Activated naive CD8-positive, alpha-beta T cell treated with anti-CD3 and anti-CD28 coated beads, Interleukin-2, amount 10 ng/mL, durations not matched to agents 7 days and 5 days (primary cell): ENCODE results near the gene DMXL1. TPM values are rescaled to one million over a fixed set of nuclear protein-coding genes. Genes with fewer than 3 reads are reported as not detected.
A peak's percentile ranks its signal among the peaks of the same experiment; 100 is the strongest.
"Not testable (repeated sequence)": the region's sequence is repeated elsewhere in the genome, so short reads cannot be mapped to it uniquely, and the experiment has no call there.

Experiments used
- ATAC-seq: fragments of 150-1000 bp; cut with Tn5 transposase; one replicate; pipeline ENCODE4 v1.10.0; 2021; ENCODE audit warnings: low read depth, moderate library complexity
- POLR2A ChIA-PET: fragments of 350-600 bp; sonication (Branson Sonifier 250); formaldehyde crosslinking; loops from one replicate; lab custom pipeline; 2021; ENCODE audit warnings: antibody characterized with exemption; lab: Charles Lee
- DNase-seq: peaks from one replicate; pipeline ENCODE4 v3.0.0; 2021
- H3K27ac Mint-ChIP-seq: one replicate; pipeline ENCODE4 v1.8.0; 2022; ENCODE audit warnings: mild to moderate bottlenecking, mixed read lengths
- H3K27me3 Mint-ChIP-seq: one replicate; pipeline ENCODE4 v1.8.0; 2022; ENCODE audit warnings: mild to moderate bottlenecking, moderate library complexity, mixed read lengths
- H3K36me3 Mint-ChIP-seq: one replicate; pipeline ENCODE4 v1.8.0; 2021; ENCODE audit warnings: mild to moderate bottlenecking, mixed read lengths
- H3K4me1 Mint-ChIP-seq: one replicate; pipeline ENCODE4 v1.8.0; 2021; ENCODE audit warnings: mixed read lengths
- H3K4me3 Mint-ChIP-seq: one replicate; pipeline ENCODE4 v1.8.0; 2022; ENCODE audit warnings: mild to moderate bottlenecking, moderate library complexity, mixed read lengths
- H3K9me3 Mint-ChIP-seq: one replicate; pipeline ENCODE4 v1.8.0; 2021; ENCODE audit warnings: mixed read lengths
- total RNA-seq, 2 experiments: library from RNA; stranded (reverse); gene quantifications; one replicate each; pipeline ENCODE4 v1.2.3, GENCODE V29; 2021

Gene DMXL1
- total RNA-seq, 2 experiments from 2014 or later = 35.5 to 40.7 TPM

DNA sequence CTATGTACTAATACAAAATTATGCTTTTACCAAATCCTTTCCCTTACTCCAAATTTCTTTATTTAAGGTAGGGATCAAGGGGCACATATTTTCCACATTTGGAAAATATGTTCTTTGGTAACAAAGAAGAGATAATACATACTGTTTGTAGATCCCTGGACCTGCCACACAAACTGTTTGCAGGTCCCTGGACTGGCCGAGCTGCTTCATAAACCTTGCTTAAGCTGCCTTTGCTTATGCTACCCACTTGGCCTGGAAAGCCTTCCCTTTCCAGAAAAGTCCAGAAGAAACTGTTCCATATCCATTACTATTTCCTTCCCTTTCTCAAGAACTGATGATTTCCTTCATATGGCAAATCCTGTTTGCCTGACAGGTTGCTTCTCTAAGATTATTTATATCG lies 22.6 kb upstream of the DMXL1 start:
- Mint-ChIP-seq H3K36me3 (no peaks in the 10 kb centered on the region), H3K4me1 (peaks cover 3% of the 10 kb centered on the region), H3K9me3 (no peaks in the 10 kb centered on the region), H3K4me3 (no peak overlapping the region), H3K27me3 (peaks cover 13% of the 10 kb centered on the region), H3K27ac (no peak overlapping the region)
- POLR2A ChIA-PET = no interaction called here
- DNase-seq = no peak
- no peak for ATAC-seq

DNA sequence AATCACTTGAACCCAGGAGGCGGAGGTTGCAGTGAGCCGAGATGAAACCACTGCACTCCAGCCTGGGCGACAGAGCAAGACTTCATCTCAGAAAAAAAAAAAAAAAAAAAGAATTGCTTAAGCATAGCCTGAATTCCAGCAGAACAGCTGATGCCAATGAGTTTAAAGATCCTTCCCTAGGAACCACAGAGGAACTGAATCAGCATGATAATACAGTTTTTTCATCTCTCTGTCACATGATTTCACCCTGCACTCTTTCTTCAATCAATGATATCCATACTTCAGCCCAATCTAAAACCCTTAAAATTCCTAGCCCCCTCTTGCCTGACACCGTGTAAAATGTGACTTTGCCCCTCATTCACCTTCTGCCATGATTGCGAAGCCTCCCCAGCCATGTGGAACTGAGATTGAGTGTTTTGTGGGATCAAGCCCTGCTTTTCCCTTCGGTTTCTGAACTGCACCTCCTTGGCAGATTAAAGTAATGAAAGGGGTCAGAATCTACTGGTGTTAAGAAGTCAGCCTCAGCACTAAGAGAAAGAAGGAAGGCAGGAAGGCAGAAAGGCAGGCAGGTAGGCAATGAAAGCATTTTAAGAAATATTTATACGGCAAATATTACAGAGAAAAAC lies 20.9 kb upstream of the DMXL1 start:
- Mint-ChIP-seq H3K36me3 (no peaks in the 10 kb centered on the region), H3K4me1 (peaks cover 3% of the 10 kb centered on the region), H3K9me3 (no peaks in the 10 kb centered on the region), H3K27ac (no peak overlapping the region), H3K27me3 (peaks cover 13% of the 10 kb centered on the region), H3K4me3 (no peak overlapping the region)
- POLR2A ChIA-PET = no interaction called here
- DNase-seq (no peak), ATAC-seq (no peak)

DNA sequence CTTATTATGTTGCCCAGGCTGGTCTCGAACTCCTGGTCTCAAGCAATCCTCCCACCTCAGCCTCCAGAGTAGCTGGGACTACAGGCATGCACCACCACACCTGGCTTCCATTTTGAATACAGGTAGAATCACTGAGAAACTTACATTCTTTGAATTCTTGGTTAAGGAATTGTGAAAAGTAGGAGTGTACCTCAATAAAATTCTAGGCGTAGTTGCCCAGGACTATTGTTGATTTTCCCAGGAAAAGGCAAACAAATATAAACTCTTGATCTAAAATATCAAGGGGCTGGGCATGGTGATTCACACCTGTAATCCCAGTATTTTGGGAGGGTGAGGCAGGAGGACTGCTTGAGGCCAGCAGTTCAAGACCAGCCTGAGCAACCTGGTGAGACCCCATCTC lies 16.8 kb upstream of the DMXL1 start:
- DNase-seq = no peak
- no peak for ATAC-seq
- peaks cover 10% of the 10 kb centered on the region for H3K27me3 Mint-ChIP-seq
- peaks cover 3% of the 10 kb centered on the region for H3K4me1 Mint-ChIP-seq
- H3K27ac Mint-ChIP-seq = no peak overlapping the region
- H3K9me3 Mint-ChIP-seq = no peaks in the 10 kb centered on the region
- no peak overlapping the region for H3K4me3 Mint-ChIP-seq
- POLR2A ChIA-PET = no interaction called here
- H3K36me3 Mint-ChIP-seq = no peaks in the 10 kb centered on the region

DNA sequence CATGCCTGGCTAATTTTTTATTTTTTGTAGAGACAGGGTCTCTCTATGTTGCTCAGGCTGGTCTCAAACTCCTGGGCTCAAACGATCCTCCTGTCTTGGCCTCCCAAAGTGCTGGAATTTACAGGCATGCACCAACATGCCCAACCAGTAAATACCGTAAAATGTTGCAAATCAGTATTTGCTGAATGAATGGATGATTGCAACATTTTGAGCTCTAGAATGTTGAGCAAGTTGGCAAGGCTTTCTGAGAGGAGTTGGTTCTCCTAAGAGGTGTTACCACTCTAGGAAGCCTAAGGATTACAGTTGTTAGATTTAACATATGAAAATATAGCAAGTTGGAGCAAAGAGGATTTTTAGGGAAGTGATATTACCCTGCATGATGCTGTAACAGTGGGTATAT lies 15.6 kb upstream of the DMXL1 start:
- DNase-seq (no peak), ATAC-seq (no peak)
- POLR2A ChIA-PET = no interaction called here
- H3K27me3 Mint-ChIP-seq = peaks cover 3% of the 10 kb centered on the region
- H3K9me3 Mint-ChIP-seq = no peaks in the 10 kb centered on the region
- H3K36me3 Mint-ChIP-seq = no peaks in the 10 kb centered on the region
- no peaks in the 10 kb centered on the region for H3K4me1 Mint-ChIP-seq
- H3K4me3 Mint-ChIP-seq = no peak overlapping the region
- H3K27ac Mint-ChIP-seq = no peak overlapping the region

DNA sequence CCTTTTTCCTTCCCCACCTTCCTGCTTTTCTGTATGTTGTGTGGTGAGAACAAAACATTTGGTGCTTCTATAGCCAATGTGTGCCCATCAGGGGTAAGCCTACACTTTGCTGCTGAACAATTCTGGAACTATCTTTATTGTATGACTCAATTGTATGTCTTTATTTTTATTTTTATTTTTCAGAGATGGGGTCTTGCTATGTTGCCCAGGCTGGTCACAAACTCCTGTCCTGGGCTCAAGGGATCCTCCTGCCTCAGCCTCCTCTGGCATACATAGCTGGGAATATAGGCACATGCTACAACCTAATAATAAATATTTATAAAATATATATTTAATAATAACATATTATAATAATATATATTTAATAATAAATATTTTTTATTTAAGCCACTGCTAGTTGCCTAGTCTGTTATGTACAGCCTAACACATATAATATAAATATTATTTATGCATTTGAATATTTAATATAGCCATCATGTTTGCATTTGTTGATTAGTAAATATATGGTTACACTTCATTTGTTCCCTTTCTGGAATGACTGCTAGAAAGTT lies 11.8 kb upstream of the DMXL1 start:
- ATAC-seq = no peak

DNA sequence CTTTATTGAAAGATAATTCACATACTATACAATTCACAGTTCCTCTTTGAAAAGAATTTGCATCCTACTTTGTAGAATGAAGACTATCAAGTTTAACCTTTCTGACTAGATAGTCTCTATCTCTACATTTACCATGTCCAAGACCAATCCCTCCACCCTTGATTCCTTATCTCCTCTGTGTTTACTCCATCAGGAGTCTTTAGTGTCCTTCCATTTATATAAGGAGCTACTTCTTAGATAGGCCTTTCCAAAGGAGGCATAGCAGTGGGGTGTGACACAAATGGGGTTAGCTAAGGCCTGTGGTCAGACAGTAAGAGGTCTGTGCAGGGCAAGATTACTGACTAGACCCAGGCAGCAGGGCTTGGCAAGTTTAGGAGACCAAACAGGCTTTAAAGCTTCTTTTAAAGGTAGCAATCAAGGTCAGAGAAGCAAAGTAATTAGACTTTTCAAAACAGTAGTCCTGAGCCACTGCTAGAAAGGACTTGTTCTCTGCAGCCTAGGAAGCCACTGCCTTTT lies 11.1 kb upstream of the DMXL1 start:
- no peak overlapping the region for H3K27ac Mint-ChIP-seq
- no peak for DNase-seq
- H3K4me1 Mint-ChIP-seq = peaks cover 11% of the 10 kb centered on the region
- no peak for ATAC-seq
- no peak overlapping the region for H3K4me3 Mint-ChIP-seq
- POLR2A ChIA-PET = no interaction called here
- H3K9me3 Mint-ChIP-seq = no peaks in the 10 kb centered on the region
- no peaks in the 10 kb centered on the region for H3K27me3 Mint-ChIP-seq
- H3K36me3 Mint-ChIP-seq = peaks cover 1% of the 10 kb centered on the region

More for the DNA sequence above, 11.8 kb upstream of the DMXL1 start:
- no peak for DNase-seq
- Mint-ChIP-seq H3K27me3 (no peaks in the 10 kb centered on the region), H3K4me3 (no peak overlapping the region), H3K36me3 (peaks cover 1% of the 10 kb centered on the region), H3K4me1 (peaks cover 8% of the 10 kb centered on the region), H3K9me3 (no peaks in the 10 kb centered on the region), H3K27ac (peak overlapping the region; percentile 30)
- POLR2A ChIA-PET = no interaction called here

DNA sequence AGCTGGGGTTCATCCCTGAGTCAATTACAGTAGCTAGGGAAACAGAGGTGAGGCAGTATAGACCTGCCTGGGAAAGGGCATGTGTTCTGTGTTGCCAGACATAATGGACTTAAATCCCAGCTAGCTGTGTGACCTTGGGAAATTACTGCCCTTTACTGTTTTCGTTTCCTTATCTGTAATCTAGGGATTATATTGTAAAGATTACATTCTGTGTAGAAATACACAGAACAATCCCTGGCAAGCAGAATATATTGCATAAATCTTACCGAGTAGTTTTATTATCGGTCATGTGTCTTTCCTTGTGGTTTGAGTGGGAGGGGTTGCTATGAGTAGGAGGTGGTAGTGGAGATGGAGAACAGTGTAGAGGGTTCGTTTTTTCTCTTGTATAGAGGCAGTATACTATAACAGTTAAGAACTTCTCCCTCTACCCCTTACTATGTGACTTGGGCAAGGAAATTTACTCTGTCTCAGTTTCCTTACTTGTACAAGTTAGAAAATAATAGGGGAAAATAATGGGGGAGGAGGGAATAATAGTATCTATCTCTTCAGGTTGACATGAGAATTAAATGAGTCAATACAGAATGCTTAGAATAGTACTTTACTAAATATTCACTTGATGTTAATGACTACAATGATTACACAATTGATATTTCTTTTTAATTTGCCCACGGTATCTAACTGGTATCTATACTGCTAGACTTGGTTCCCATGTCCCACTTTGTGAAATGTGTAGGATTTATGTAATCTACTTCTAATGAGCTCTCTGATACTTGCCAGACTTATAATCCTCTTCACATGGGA lies 7.1 kb upstream of the DMXL1 start:
- ATAC-seq (peak; percentile 74), DNase-seq (no peak)
- Mint-ChIP-seq H3K36me3 (peaks cover 1% of the 10 kb centered on the region), H3K4me3 (no peak overlapping the region), H3K9me3 (no peaks in the 10 kb centered on the region), H3K27ac (no peak overlapping the region), H3K4me1 (peaks cover 11% of the 10 kb centered on the region), H3K27me3 (no peaks in the 10 kb centered on the region)
- POLR2A ChIA-PET = no interaction called here

DNA sequence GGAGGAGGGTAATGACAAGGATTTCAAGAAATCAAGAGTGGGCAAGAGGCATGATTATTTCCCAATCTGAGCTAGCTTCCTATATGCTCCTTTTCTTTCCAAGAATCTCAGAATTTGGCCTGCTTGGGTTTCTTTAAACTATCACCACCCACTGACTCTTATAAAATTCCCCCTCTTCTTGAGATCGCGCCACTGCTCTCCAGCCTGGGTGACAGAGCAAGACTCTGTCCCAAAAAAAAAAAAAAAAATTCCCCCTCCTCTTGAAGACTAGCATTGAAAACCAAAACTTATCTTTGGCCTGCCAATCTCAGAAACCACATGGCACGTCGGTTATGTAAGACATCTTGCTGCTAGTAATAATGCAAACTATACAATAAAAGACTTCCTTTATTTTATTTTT lies 3.4 kb upstream of the DMXL1 start:
- H3K9me3 Mint-ChIP-seq = no peaks in the 10 kb centered on the region
- POLR2A ChIA-PET = no interaction called here
- H3K27me3 Mint-ChIP-seq = no peaks in the 10 kb centered on the region
- DNase-seq = no peak
- peaks cover 11% of the 10 kb centered on the region for H3K4me1 Mint-ChIP-seq
- peaks cover 3% of the 10 kb centered on the region for H3K36me3 Mint-ChIP-seq
- no peak for ATAC-seq
- H3K27ac Mint-ChIP-seq = no peak overlapping the region
- H3K4me3 Mint-ChIP-seq = no peak overlapping the region

DNA sequence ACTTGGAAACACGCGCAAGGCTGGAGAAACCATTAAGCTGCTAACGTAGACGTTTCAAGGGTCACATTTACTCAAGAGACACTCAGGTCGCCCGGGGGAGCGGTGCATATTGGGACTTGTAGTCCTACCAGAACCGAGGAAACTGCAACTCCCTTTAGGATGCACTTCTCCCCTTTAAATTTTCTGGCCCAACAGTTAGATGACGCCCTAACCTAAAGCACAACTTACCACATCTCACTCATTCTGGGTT lies 384 bp upstream of the DMXL1 start:
- ATAC-seq (no peak), DNase-seq (no peak)
- peak overlapping the region; percentile 100 for H3K4me3 Mint-ChIP-seq
- H3K4me1 Mint-ChIP-seq = peaks cover 21% of the 10 kb centered on the region
- H3K27ac Mint-ChIP-seq = peak overlapping the region; percentile 100
- peaks cover 7% of the 10 kb centered on the region for H3K36me3 Mint-ChIP-seq
- no peaks in the 10 kb centered on the region for H3K27me3 Mint-ChIP-seq
- POLR2A ChIA-PET = interaction anchor here (0.8 to 2.3 kb wide), 15 partner anchors 38 to 387 kb away, joined by 3 to 15 read pairs (median 5); partner anchors contain the start of gene DTWD2
- no peaks in the 10 kb centered on the region for H3K9me3 Mint-ChIP-seq

DNA sequence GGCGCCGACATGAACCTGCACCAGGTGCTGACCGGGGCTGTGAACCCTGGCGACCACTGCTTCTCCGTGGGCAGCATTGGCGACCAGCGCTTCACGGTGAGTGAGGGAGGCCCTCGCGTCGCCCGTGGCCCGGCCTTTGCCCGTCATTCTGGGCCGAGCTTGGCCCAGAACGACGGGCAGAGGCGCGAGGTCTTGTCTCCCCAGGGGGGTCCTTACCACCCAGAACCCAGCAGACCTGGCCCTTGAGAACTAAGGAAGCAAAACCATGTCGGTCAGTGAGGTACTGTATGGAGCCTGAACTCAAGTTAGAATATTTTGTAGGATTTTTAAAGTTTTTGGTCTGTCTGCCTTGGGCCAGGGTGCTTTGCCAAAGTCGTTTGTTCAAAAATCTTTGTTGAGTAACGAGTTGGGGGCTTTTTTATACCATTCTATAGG lies 691 bp downstream of the DMXL1 start:
- DNase-seq (no peak), ATAC-seq (peak; percentile 1)
- Mint-ChIP-seq H3K4me3 (peak overlapping the region; percentile 100), H3K4me1 (peaks cover 28% of the 10 kb centered on the region), H3K36me3 (peaks cover 7% of the 10 kb centered on the region), H3K9me3 (no peaks in the 10 kb centered on the region), H3K27ac (peak overlapping the region; percentile 100), H3K27me3 (no peaks in the 10 kb centered on the region)
- POLR2A ChIA-PET = interaction anchor here (0.6 to 2.3 kb wide), 13 partner anchors 83 to 340 kb away, joined by 3 to 15 read pairs (median 4); partner anchors contain the start of gene DTWD2

DNA sequence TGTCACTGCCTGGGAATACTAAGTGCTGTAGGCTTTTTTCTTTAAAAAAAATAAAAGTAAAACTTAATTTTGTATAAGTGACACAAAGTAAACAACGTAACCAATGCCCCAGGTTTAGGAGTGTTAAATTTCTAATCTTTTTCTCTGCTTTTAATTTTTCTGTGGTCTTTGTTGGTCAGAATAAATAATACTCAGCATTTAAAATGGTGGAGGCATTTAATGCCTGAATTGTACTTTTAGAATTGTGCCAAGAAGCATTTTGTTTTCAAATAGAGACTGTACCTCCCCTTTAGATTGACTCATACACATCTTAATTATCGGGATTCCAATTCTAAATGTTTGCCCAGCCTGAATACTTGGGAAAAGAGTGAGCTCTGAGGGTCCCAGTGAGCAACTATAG lies 1.6 kb downstream of the DMXL1 start:
- POLR2A ChIA-PET = no interaction called here
- ATAC-seq (no peak), DNase-seq (no peak)
- Mint-ChIP-seq H3K27ac (no peak overlapping the region), H3K27me3 (no peaks in the 10 kb centered on the region), H3K4me1 (peaks cover 28% of the 10 kb centered on the region), H3K4me3 (peak overlapping the region; percentile 75), H3K9me3 (no peaks in the 10 kb centered on the region), H3K36me3 (peaks cover 7% of the 10 kb centered on the region)

DNA sequence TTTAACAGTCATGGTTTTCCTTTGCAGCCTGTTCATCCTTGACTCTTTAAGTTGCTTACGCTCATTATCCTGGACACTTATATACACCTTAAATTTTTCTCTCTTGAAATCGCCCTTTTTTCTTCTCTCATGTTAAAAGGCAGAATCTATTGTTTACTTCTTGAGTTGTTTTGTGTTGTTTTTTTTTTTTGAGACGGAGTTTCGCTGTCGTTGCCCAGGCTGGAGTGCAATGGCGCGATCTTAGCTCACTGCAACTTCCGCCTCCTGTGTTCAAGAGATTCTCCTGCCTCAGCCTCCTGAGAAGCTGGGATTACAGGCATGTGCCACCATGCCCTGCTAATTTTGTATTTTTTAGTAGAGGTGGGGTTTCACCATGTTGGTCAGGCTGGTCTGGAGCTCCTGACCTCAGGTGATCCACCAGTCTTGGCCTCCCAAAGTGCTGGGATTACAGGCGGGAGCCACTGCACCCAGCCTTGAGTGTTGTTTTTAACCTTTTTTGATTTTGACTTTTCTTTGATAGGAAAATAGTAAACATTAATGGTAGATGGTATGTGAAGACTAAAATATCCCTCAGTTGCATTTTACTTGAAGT lies 3.0 kb downstream of the DMXL1 start:
- H3K36me3 Mint-ChIP-seq, DNase-seq, POLR2A ChIA-PET, H3K9me3 Mint-ChIP-seq, H3K27me3 Mint-ChIP-seq, ATAC-seq: not testable (repeated sequence)
- Mint-ChIP-seq H3K27ac (peak overlapping the region; percentile 61), H3K4me3 (peak overlapping the region; percentile 40), H3K4me1 (peaks cover 35% of the 10 kb centered on the region)

DNA sequence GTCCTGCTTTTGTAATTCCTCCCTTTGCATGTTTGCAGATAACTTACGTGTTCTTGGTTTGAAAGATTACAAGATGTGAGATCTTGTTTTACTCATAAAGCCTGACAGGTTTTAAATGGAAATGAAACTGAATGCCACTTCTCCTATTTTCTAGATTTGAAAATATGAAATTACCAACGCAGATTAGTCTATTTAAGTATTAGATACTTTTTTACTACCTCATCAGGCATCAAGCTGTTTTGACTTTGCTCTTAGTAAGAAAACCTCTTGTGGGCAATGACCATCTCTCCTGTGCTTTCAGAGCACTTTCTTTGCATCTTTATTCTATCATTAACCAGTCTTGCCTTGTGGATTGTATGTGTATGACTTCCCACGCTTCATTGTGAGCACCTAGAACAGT lies 3.5 kb downstream of the DMXL1 start:
- Mint-ChIP-seq H3K4me3 (peak overlapping the region; percentile 40), H3K4me1 (peaks cover 41% of the 10 kb centered on the region), H3K36me3 (peaks cover 7% of the 10 kb centered on the region), H3K9me3 (no peaks in the 10 kb centered on the region), H3K27ac (peak overlapping the region; percentile 6), H3K27me3 (no peaks in the 10 kb centered on the region)
- no peak for ATAC-seq
- DNase-seq = no peak
- POLR2A ChIA-PET = interaction anchor here (0.7 kb wide), 1 partner anchor 228 kb away, joined by 3 read pairs; no protein-coding TSS in a partner anchor
